GM12878 (cell line): Measurements from ENCODE around the gene SLC11A1. TPM values are rescaled to one million over a fixed set of nuclear protein-coding genes. Genes with fewer than 3 reads are reported as not detected.

Experiments used
- ATAC-seq: fragments of 200-7000 bp; cut with Tn5 transposase; 3 replicates; pipeline ENCODE4 v1.9.1; 2020; ENCODE audit warnings: mild to moderate bottlenecking, moderate library complexity
- BruUV-seq: library from RNA; stranded (reverse); fragments of 400-500 nt; replicated peaks from 2 replicates; lab custom pipeline; 2021; lab: Mats Ljungman, UMichigan
- CTCF ChIA-PET: fragments of 300-600 bp; sonication (Branson Sonifier 250); formaldehyde crosslinking; extraction: SDS; loops from one replicate; lab custom pipeline; 2021; ENCODE audit warnings: inconsistent platforms; lab: Yijun Ruan, JAX
- POLR2A ChIA-PET: fragments of 350-600 bp; formaldehyde crosslinking; extraction: SDS; loops from one replicate; lab custom pipeline; 2021; ENCODE audit warnings: inconsistent platforms; lab: Charles Lee
- RAD21 ChIA-PET: fragments of 300-600 bp; sonication (Branson Sonifier 250); formaldehyde crosslinking; loops from one replicate; lab custom pipeline; 2023; ENCODE audit warnings: antibody characterized with exemption; ENCODE audit not compliant: unreplicated experiment; lab: Charles Lee
- SMC1A ChIA-PET: fragments of 300-600 bp; sonication (Branson Sonifier 250); formaldehyde crosslinking; loops from one replicate; lab custom pipeline; 2023; ENCODE audit not compliant: unreplicated experiment, uncharacterized antibody; lab: Charles Lee
- DNase-seq: peaks from one replicate; pipeline ENCODE4 v3.0.0-alpha.2; 2011; ENCODE audit warnings: low read depth, low spot score
- FAIRE-seq: peaks from 3 replicates; lab custom pipeline; 2011; peaks lifted over from hg19 to GRCh38; lab: Jason Lieb, UNC
- H2AFZ ChIP-seq: 2 replicates; pipeline ENCODE4 v1.6.0; 2011; ENCODE audit warnings: low read depth, low read length, control low read depth; ENCODE audit not compliant: control insufficient read depth
- H3K27ac ChIP-seq: 2 replicates; pipeline ENCODE4 v1.5.1; 2011; ENCODE audit warnings: control low read depth; ENCODE audit not compliant: control insufficient read depth, insufficient read depth
- H3K27me3 ChIP-seq, 2 experiments: replicated peaks in 1 of 2; 2 replicates each; pipeline versions ENCODE4 v1.6.0 to v1.6.1; 2011; ENCODE audit warnings: low read length in 1 of 2; ENCODE audit not compliant: control insufficient read depth in 2 of 2, insufficient read depth in 2 of 2
- H3K36me3 ChIP-seq, 2 experiments: 2 replicates each; pipeline ENCODE4 v1.5.1; 2011; ENCODE audit warnings: low read length in 1 of 2; ENCODE audit not compliant: control insufficient read depth in 2 of 2, insufficient read depth in 2 of 2
- H3K4me1 ChIP-seq: 2 replicates; pipeline ENCODE4 v1.6.1; 2011; ENCODE audit warnings: mild to moderate bottlenecking, low read length, moderate library complexity, mixed read lengths; ENCODE audit not compliant: control insufficient read depth, insufficient read depth
- H3K4me2 ChIP-seq: 2 replicates; pipeline ENCODE4 v1.6.0; 2011; ENCODE audit warnings: control low read depth; ENCODE audit not compliant: control insufficient read depth, insufficient read depth
- H3K4me3 ChIP-seq: fragments of 200-600 bp; sonication (generic); 2 replicates; pipeline ENCODE4 v1.5.1; 2016
- H3K79me2 ChIP-seq: 2 replicates; pipeline ENCODE4 v1.6.0; 2011; ENCODE audit warnings: low read length; ENCODE audit not compliant: control insufficient read depth, insufficient read depth
- H3K9ac ChIP-seq: 2 replicates; pipeline ENCODE4 v1.8.0; 2011; ENCODE audit warnings: low read length, control low read depth, mixed read lengths; ENCODE audit not compliant: control insufficient read depth, insufficient read depth
- H3K9me3 ChIP-seq: replicated peaks from 3 replicates; pipeline ENCODE4 v1.5.1; 2011; ENCODE audit warnings: mild to moderate bottlenecking, low read length; ENCODE audit not compliant: control insufficient read depth, insufficient read depth
- H4K20me1 ChIP-seq: 2 replicates; pipeline ENCODE4 v1.6.0; 2011; ENCODE audit not compliant: control insufficient read depth, insufficient read depth
- ATF3 ChIP-seq: IDR thresholded peaks from 2 replicates; pipeline ENCODE4 v1.6.1; 2011; ENCODE audit warnings: low read depth, mild to moderate bottlenecking, low read length, moderate library complexity, borderline replicate concordance; ENCODE audit errors: extremely low read depth
- BCL11A ChIP-seq: IDR thresholded peaks from 2 replicates; pipeline ENCODE4 v1.6.1; 2011; ENCODE audit warnings: low read depth, low read length
- EGR1 ChIP-seq, 2 experiments: IDR thresholded peaks; 1 replicate in 1 of 2; 2 replicates in 1 of 2; pipeline ENCODE4 v1.6.1; 2011 to 2012; ENCODE audit warnings: low read depth in 2 of 2, low read length in 2 of 2, borderline replicate concordance in 1 of 2, mild to moderate bottlenecking in 1 of 2, moderate library complexity in 1 of 2
- HCFC1 ChIP-seq: fragments of 150-350 bp; IDR thresholded peaks from 2 replicates; pipeline ENCODE4 v1.6.1; 2014; ENCODE audit warnings: low read length
- IRF4 ChIP-seq: IDR thresholded peaks from 2 replicates; pipeline ENCODE4 v1.6.1; 2011; ENCODE audit warnings: low read depth, low read length
- JUNB ChIP-seq: IDR thresholded peaks from 2 replicates; pipeline ENCODE4 v1.6.1; 2016; ENCODE audit warnings: antibody characterized with exemption, mild to moderate bottlenecking
- NFXL1 ChIP-seq: fragments of 450-650 bp; IDR thresholded peaks from 2 replicates; pipeline ENCODE4 v1.6.1; 2017; ENCODE audit warnings: antibody characterized with exemption, mild to moderate bottlenecking, borderline replicate concordance
- NFYA ChIP-seq: IDR thresholded peaks from 2 replicates; pipeline ENCODE4 v1.6.1; 2011; ENCODE audit warnings: low read depth, mild to moderate bottlenecking, low read length, improper control_type of control experiment, borderline replicate concordance
- NRF1 ChIP-seq: conservative IDR thresholded peaks from 2 replicates; pipeline ENCODE4 v1.6.1; 2011; ENCODE audit warnings: mild to moderate bottlenecking, low read depth, low read length, improper control_type of control experiment
- STAT3 ChIP-seq: IDR thresholded peaks from 2 replicates; pipeline ENCODE4 v1.6.1; 2011; ENCODE audit warnings: low read depth, low read length, improper control_type of control experiment
- SUPT20H ChIP-seq: IDR thresholded peaks from 2 replicates; pipeline ENCODE4 v1.6.1; 2011; ENCODE audit warnings: low read depth, mild to moderate bottlenecking, low read length, moderate library complexity, borderline replicate concordance; ENCODE audit not compliant: control insufficient read depth
- ZBTB4 ChIP-seq: fragments of 450-650 bp; formaldehyde crosslinking; IDR thresholded peaks from 2 replicates; pipeline ENCODE4 v1.4.0; 2022; ENCODE audit warnings: mild to moderate bottlenecking, moderate library complexity
- ZNF24 ChIP-seq: fragments of 450-650 bp; IDR thresholded peaks from 2 replicates; pipeline ENCODE4 v1.6.1; 2017; ENCODE audit warnings: antibody characterized with exemption, mild to moderate bottlenecking
- WGBS: methylation state at CpG from one replicate; pipeline ENCODE4 v1.1.6; 2016; ENCODE audit warnings: low lambda C conversion rate; ENCODE audit not compliant: insufficient replicate concordance, insufficient coverage; ENCODE audit errors: missing lambda C conversion rate; 5-methylcytosine and 5-hydroxymethylcytosine counted together
- in situ Hi-C: fragments of 300-500 bp; cut with MboI; formaldehyde crosslinking; loops from 9 replicates; pipeline ENCODE4 v1.14.3; 2018; ENCODE audit warnings: mixed read lengths
- intact Hi-C: fragments of 100-400 bp; cut with micrococcal nuclease; formaldehyde crosslinking; loops from one replicate; pipeline ENCODE4 v1.14.2; 2022; ENCODE audit not compliant: unreplicated experiment
- polyA plus RNA-seq, 11 experiments: library from polyadenylated mRNA; depleted of rRNA in 4 of 11; unstranded in 6 of 11; stranded (reverse) in 5 of 11; fragments of >200 nt; fragmentation: Nextera tagmentation in 4 of 11; fragmentation: Illumina TruSeq in 1 of 11; extraction: Ambion mirVana in 4 of 11; extraction: Trizol in 1 of 11; gene quantifications; 1 replicate in 1 of 11; 2 replicates in 10 of 11; pipeline versions ENCODE4 v1.2.1 to v1.2.3, GENCODE V29; 2011 to 2016; ENCODE audit warnings: inconsistent platforms in 2 of 11, missing spikeins in 2 of 11, low read depth in 1 of 11
- total RNA-seq, 4 experiments: library from RNA; depleted of rRNA in 3 of 4; stranded (reverse); fragments of >200 nt in 3 of 4; fragmentation: Illumina TruSeq in 1 of 4; extraction: Trizol in 1 of 4; gene quantifications; 2 replicates each; pipeline versions ENCODE4 v1.2.1 to v1.2.3, GENCODE V29; 2013 to 2021
- TF ChIP-seq, protein P1 (sequence below): fragments of 150-350 bp; IDR thresholded peaks from 2 replicates; pipeline ENCODE4 v1.6.1; 2014; ENCODE audit warnings: mild to moderate bottlenecking, low read depth, low read length
- TF ChIP-seq, protein P2 (sequence below): fragments of 450-650 bp; IDR thresholded peaks from 2 replicates; pipeline ENCODE4 v1.6.1; 2017; ENCODE audit warnings: borderline replicate concordance

Gene SLC11A1
- total and polyA plus RNA-seq, 10 of the 15 experiments (the other 5 are each of a cell fraction or from before 2014, with no cell fraction given), result 0.03 to 0.38 (median 0.12) TPM

- TF ChIP-seq ATF3 (no peak), ZBTB4 (CRISPR knock-in tag) (no peak), ZNF24 (no peak), SUPT20H (no peak), IRF4 (no peak), NFYA (no peak)
Observed at GRCh38 chr2:218397463-218397819, 15.4 kb downstream of the SLC11A1 start (continued).

GRCh38 chr2:218397820-218398436 is 15.9 kb downstream of the SLC11A1 start:
- H4K20me1 ChIP-seq, result peaks cover 4% of the 10 kb centered on the region; the same call in 1 of the 2 replicates
- peaks cover 2 to 10% of the 10 kb centered on the region in 2 experiments; a peak in 3 of 4 replicates for H3K36me3 ChIP-seq
- intact Hi-C loops, result loop anchor here (2.0 to 5.0 kb wide), 6 partner anchors 31 to 259 kb away; partner anchors contain the start of genes ARPC2, BCS1L, CATIP and CNOT9
- H3K4me1 ChIP-seq, result peaks cover 32% of the 10 kb centered on the region
- ChIA-PET CTCF (interaction anchor here (0.8 to 3.5 kb wide), 5 partner anchors 66 to 173 kb away, joined by 3 to 27 read pairs (median 3); partner anchors contain the start of gene TMBIM1), RAD21 (interaction anchor here (1.1 to 2.3 kb wide), 6 partner anchors 68 to 501 kb away, joined by 3 to 14 read pairs (median 4); partner anchors contain the start of genes AAMP and PNKD), SMC1A (interaction anchor here (0.7 to 2.3 kb wide), 6 partner anchors 65 to 125 kb away, joined by 3 to 8 read pairs (median 4); no protein-coding TSS in a partner anchor), POLR2A (interaction anchor here (0.7 to 2.8 kb wide), 7 partner anchors 9 to 483 kb away, joined by 3 to 19 read pairs (median 3); partner anchors contain the start of genes AAMP and WNT10A)
- peak overlapping the region; percentile 68 for H2AFZ ChIP-seq
- peak overlapping the region; percentile 89 for H3K9ac ChIP-seq
- peak overlapping the region; percentile 96 for H3K27ac ChIP-seq
- H3K9me3 ChIP-seq, result no peaks in the 10 kb centered on the region
- H3K79me2 ChIP-seq, result peaks cover 49% of the 10 kb centered on the region
- WGBS, result 1% methylated on average over 35 of the region's 35 CpGs
- FAIRE-seq (peak; percentile 97), ATAC-seq (peak; percentile 53), DNase-seq (peak; percentile 46)
- peak overlapping the region; percentile 100 for H3K4me2 ChIP-seq
- in situ Hi-C loops, result loop anchor here (25.0 kb wide), 1 partner anchor 111 kb away; the partner anchor contains the start of gene TMBIM1
- H3K4me3 ChIP-seq, result peak overlapping the region; percentile 84
- H3K27me3 ChIP-seq, result no peaks in the 10 kb centered on the region
- no TSS peak for BruUV-seq
- TF ChIP-seq JUNB (no peak), EGR1 (IDR thresholded peaks at IDR 0.05; ENCODE audit: borderline replicate concordance in 1 of 2, low read depth in 2 of 2, low read length in 2 of 2) (no peak), STAT3 (no peak), NRF1 (no peak), NFXL1 (no peak), HCFC1 (no peak), BCL11A (no peak)
- TF ChIP-seq, protein P1, sequence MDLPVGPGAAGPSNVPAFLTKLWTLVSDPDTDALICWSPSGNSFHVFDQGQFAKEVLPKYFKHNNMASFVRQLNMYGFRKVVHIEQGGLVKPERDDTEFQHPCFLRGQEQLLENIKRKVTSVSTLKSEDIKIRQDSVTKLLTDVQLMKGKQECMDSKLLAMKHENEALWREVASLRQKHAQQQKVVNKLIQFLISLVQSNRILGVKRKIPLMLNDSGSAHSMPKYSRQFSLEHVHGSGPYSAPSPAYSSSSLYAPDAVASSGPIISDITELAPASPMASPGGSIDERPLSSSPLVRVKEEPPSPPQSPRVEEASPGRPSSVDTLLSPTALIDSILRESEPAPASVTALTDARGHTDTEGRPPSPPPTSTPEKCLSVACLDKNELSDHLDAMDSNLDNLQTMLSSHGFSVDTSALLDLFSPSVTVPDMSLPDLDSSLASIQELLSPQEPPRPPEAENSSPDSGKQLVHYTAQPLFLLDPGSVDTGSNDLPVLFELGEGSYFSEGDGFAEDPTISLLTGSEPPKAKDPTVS, result no peak
- TF ChIP-seq, protein P2, sequence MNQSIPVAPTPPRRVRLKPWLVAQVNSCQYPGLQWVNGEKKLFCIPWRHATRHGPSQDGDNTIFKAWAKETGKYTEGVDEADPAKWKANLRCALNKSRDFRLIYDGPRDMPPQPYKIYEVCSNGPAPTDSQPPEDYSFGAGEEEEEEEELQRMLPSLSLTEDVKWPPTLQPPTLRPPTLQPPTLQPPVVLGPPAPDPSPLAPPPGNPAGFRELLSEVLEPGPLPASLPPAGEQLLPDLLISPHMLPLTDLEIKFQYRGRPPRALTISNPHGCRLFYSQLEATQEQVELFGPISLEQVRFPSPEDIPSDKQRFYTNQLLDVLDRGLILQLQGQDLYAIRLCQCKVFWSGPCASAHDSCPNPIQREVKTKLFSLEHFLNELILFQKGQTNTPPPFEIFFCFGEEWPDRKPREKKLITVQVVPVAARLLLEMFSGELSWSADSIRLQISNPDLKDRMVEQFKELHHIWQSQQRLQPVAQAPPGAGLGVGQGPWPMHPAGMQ, result no peak
